ENCODE measurements around the gene PHF13.

DNA sequence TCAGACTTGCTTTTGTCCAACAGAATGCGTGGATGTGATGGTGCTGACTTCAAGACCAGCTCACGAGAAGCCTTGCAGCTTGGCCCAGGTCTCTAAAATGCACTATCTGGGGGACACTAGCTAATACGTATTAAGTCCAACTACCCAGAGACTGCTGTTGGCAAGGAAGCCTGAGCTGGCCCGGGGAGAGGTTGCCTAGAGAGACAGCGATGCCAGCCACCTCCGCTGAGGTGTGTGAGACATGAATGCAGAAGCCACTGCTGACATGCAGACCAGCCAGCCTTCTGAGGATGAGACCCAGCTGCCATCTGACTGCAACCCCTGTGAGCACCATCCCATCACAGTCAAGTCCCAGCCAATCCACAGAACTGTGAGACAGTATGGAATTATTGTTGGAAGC lies 43.6 kb downstream of the PHF13 start:
- TF ChIP-seq, protein P1, sequence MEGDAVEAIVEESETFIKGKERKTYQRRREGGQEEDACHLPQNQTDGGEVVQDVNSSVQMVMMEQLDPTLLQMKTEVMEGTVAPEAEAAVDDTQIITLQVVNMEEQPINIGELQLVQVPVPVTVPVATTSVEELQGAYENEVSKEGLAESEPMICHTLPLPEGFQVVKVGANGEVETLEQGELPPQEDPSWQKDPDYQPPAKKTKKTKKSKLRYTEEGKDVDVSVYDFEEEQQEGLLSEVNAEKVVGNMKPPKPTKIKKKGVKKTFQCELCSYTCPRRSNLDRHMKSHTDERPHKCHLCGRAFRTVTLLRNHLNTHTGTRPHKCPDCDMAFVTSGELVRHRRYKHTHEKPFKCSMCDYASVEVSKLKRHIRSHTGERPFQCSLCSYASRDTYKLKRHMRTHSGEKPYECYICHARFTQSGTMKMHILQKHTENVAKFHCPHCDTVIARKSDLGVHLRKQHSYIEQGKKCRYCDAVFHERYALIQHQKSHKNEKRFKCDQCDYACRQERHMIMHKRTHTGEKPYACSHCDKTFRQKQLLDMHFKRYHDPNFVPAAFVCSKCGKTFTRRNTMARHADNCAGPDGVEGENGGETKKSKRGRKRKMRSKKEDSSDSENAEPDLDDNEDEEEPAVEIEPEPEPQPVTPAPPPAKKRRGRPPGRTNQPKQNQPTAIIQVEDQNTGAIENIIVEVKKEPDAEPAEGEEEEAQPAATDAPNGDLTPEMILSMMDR (conservative IDR thresholded peaks at IDR 0.05): no peak
- no peak for TF ChIP-seq EZH2 (IDR thresholded peaks at IDR 0.05; ENCODE audit: low read depth)
